Dermis microvascular lymphatic vessel endothelial cell (primary cell): ENCODE data around the gene ATP4B. TPM values are rescaled to one million over a fixed set of nuclear protein-coding genes. Genes with fewer than 3 reads are reported as not detected.

ENCODE experiments used
- DNase-seq, 2 donors: peaks; one replicate each; pipeline versions ENCODE4 v3.0.0 to v3.0.0-alpha.2; 2010; ENCODE audit warnings: low read depth in 2 of 2
- total RNA-seq: library from RNA; depleted of rRNA; stranded (reverse); fragments of >200 nt; gene quantifications from 2 replicates; pipeline ENCODE4 v1.2.1, GENCODE V29; 2014

Gene ATP4B
- total RNA-seq, 1 donor from 2014 or later: not detected

GRCh38 chr13:113607889-113608635 is 49.9 kb downstream of the ATP4B start:
- DNase-seq: no peak

- no peak for DNase-seq
These were observed 50.7 kb downstream of the ATP4B start for GRCh38 chr13:113607056-113607888.

GRCh38 chr13:113605866-113606438 is 52.0 kb downstream of the ATP4B start:
- DNase-seq: no peak

GRCh38 chr13:113605461-113605860 is 52.5 kb downstream of the ATP4B start:
- DNase-seq: no peak

- DNase-seq: no peak
These were observed 53.8 kb downstream of the ATP4B start for GRCh38 chr13:113604186-113604585.

- no peak for DNase-seq
These were observed 54.8 kb downstream of the ATP4B start for GRCh38 chr13:113603116-113603710.

- DNase-seq: no peak
These were observed 55.6 kb downstream of the ATP4B start for GRCh38 chr13:113602291-113602988.

- DNase-seq: no peak
These were observed 56.6 kb downstream of the ATP4B start for GRCh38 chr13:113601166-113602070.

GRCh38 chr13:113599391-113599790 is 58.6 kb downstream of the ATP4B start:
- no peak for DNase-seq

Other genes with a start within 250 kb of the ATP4B start
- 0.25 and 0.77 TPM in 2 replicates for gene ADPRHL1, start 204.7 kb downstream of the ATP4B start, total RNA-seq
- gene DCUN1D2, start 167.5 kb downstream of the ATP4B start, total RNA-seq: 5.4 and 8.3 TPM in 2 replicates
- 45.9 and 48.0 TPM in 2 replicates for gene TFDP1, start 73.4 kb downstream of the ATP4B start, total RNA-seq
- not detected in 2 replicates for gene GRK1, start 9.0 kb upstream of the ATP4B start, total RNA-seq
- 45.6 and 51.7 TPM in 2 replicates for gene TMEM255B, start 101.0 kb upstream of the ATP4B start, total RNA-seq
- gene GAS6, start 205.9 kb upstream of the ATP4B start, total RNA-seq: 58.0 and 126 TPM in 2 replicates